GM12873 (cell line): ENCODE data around the gene ZNF248.

Experiments
- CTCF ChIP-seq: IDR thresholded peaks from 2 replicates; pipeline ENCODE4 v1.5.1; 2012; ENCODE audit warnings: low read depth, mild to moderate bottlenecking, moderate library complexity, low read length, control low read depth; ENCODE audit not compliant: insufficient read depth; ENCODE audit errors: missing control alignments

Gene ZNF248

GRCh38 chr10:37780536-37780935 lies 76.9 kb downstream of the ZNF248 start:
- TF ChIP-seq CTCF = no peak

- TF ChIP-seq CTCF = no peak
Observed at GRCh38 chr10:37777056-37777455, 80.4 kb downstream of the ZNF248 start.

DNA sequence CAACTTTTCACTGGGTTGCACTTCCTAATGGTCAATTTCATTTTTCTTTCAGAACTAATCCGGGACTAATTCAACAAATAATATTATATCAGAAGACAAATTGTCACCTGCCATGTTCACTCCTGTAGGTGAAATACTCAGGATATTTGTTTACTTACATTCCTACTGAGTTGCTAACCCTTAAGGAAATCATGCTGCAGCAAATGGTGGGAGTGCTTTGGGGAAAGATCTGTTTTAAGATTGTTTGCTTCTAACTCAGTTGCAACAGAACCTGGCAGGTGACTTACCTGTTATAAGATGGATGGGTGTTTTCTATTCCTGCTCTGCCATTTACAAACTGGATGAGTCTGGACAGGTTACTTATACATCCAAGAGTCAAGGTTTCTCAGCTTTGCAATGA lies 81.8 kb downstream of the ZNF248 start:
- no peak for TF ChIP-seq CTCF

GRCh38 chr10:37774351-37774750 lies 83.1 kb downstream of the ZNF248 start:
- TF ChIP-seq CTCF = no peak

DNA sequence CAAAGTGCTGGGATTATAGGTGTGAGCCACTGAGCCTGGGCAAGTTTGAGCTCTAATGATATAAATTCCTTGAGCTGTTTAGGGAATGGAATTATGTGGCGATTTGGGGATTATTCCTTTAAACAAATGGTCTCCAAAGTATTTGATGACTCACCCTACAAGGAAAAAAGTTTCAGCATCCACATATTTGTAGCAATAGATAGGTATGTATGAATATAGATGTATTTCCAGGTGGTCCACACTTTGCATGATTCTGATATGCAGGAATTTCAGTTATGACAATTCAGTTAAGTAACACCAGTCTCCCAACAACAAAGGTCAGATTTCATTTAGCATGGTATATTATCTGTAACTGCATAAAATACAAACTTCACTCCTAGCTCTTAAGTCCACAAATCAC lies 92.2 kb downstream of the ZNF248 start:
- TF ChIP-seq CTCF = no peak

DNA sequence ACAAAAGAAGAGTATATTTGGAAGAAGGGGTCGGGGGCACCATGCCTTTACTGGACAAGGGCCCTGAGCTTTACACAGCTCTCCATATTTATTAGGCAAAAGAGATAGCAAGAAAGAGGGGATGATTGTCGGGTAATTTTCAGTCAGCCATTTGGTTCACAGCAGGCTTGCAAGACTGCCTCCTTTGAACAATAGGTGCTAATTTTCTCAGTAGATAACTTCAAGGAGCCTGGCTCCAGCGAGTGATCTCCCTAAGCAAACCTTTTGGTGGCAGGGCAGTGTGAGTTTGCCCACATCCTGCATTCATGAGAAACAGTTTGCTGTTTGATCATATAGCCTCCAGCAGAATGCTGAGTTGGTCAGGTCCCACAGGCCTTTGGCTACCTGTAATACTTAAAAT lies 94.3 kb downstream of the ZNF248 start:
- TF ChIP-seq CTCF = no peak

DNA sequence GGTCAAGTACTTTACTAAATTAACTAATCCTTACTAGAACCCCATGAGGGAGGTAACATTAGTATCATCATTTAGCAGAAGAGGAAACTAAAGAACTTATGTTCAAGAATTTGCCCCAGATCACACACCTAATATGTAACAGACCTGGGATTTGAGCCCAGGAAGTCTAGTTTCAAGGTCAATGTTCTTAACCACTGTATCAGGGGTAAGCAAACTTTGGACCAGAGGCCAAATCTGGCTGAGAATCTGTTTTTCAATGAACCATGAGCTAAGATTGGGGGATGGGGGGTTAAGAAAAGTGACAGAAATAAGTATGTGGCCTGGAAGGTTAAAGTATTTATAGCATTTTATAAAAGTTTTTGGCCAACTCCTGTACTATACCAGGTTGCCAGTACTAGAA lies 95.1 kb downstream of the ZNF248 start:
- TF ChIP-seq CTCF = no peak
